GM19043 (cell line): Measurements from ENCODE around the gene MRPS27.

ENCODE experiments used
- ATAC-seq: cut with Tn5 transposase; IDR thresholded peaks from one replicate; pipeline ENCODE4 v1.9.1; 2021; ENCODE audit warnings: low read depth; ENCODE audit not compliant: unreplicated experiment

The MRPS27 gene

DNA sequence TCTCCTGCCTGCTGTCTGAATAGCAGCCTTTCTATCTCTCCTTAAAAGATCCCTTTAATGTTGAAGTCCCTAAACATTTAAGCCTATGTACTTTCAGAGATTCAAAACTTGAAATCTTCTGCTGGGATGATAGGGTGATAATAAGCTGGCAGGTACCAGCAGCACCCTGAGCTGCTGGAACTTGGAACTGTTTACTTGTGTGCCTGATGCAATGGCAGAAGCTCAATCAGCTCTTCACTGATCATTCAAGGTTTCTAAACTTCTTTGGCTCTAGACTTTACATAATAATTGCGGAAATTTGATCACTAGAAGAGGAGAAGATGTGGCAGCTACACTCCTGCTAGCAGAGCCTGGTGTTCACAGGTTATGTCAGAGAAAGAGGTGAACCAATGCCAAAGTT, 27.6 kb downstream of the MRPS27 start:
- ATAC-seq: no peak

DNA sequence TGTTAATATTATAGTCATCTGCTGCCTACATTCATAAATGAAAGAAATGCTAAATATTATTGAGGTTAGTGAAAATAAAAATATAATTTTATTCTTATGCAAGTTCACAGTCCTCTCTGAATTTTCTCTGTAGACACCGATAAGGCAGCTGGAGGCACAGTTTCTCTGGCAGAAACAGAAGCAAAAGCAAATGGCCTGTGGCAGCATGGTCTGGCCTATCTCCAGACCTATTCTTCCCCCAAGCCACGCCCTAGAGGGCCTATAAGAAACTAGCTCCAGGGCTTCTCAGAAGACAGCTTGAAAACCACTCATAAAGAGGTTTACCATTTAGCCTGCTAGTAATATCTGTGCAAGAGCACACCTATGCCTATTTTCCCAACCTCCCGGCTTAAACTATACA, 28.4 kb downstream of the MRPS27 start:
- ATAC-seq: no peak

DNA sequence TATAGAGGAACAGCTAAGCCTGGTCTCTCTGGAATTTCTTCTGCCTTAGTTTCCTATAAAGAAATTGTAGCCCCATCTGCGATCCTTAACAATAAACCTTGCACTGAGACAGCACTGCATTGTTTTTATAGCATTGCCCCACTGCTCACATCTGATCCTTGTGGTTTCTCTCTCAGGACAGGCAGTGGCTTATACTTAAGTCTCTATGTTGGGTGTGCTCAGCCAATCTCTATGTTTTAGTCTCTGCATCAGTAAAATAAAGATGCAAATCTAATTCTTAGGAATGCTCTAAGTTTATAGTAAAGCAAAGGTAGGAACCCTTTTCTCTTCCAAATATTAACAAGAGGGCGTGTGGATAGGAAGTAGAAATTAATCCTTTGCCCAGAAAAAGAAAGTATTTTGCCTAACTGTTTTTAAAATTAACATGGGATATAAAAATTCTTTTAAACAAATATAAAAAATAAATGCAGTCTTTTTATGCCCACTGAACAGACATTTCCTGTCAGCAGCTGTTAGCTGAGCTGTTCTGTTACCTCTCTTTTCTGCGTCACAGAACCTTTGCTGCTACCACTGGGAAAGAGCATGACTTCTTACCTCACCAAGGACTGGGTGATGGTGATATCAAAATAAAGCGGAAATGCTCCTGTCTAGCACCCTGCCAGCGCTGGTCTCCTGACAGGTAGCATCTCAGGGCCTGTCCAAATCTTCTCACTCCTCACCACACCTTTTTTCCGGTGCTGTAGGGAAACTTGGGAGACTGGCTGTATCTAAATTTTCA, 29.5 kb downstream of the MRPS27 start:
- ATAC-seq: no peak

DNA sequence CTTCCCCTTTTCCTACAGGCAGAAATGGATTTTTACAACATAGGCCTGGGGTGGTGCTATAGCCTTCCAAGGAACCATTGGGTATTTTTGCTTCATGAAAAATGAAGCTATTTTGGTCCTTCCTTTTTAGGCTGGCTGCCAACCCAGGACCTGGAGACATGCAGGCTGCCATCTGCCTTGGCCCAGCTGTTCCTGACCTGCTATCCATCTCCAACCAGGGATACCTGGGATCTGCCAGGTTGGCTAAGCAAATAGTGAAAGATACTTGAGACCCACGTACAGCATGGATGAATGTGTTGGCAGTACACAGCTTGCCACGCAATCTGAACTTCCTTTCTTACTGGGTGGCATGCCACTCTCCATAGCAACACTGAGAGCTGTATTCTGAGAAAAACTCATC, 31.1 kb downstream of the MRPS27 start:
- ATAC-seq: no peak

DNA sequence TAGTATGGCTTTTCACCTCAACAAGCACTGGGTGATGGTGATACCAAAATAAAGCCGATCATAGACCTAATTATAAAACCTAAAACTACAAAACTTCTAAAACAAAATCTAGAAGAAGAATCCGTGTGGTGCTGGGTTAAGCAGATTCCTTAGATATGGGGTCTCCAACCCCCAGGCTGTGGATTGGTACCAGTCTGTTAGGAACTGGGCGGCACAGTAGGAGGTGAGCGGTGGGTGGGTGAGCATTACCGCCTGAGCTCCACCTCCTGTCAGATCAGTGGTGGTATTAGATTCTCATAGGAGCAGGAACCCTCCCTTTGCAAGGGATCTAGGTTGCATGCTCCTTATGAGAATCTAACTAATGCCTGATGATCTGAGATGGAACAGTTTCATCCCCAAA, 33.2 kb downstream of the MRPS27 start:
- ATAC-seq: no peak

DNA sequence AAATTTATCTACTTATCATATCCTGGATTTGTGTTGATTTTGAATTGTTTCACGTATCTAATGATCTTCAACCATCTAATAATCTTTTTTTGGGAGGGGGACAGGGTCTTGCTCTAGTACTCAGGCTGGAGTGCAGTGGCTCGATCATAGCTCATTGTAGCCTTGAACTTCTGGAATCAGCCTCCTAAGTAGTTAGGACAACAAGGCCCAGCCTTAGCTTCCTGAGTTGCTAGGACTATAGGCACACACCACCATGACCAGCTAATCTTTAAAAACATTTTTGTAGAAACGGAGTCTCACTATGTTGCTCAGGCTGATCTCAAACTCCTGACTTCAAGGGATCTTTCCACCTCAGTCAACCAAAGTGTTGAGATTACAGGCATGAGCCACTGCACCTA, 34.6 kb downstream of the MRPS27 start:
- no peak for ATAC-seq

DNA sequence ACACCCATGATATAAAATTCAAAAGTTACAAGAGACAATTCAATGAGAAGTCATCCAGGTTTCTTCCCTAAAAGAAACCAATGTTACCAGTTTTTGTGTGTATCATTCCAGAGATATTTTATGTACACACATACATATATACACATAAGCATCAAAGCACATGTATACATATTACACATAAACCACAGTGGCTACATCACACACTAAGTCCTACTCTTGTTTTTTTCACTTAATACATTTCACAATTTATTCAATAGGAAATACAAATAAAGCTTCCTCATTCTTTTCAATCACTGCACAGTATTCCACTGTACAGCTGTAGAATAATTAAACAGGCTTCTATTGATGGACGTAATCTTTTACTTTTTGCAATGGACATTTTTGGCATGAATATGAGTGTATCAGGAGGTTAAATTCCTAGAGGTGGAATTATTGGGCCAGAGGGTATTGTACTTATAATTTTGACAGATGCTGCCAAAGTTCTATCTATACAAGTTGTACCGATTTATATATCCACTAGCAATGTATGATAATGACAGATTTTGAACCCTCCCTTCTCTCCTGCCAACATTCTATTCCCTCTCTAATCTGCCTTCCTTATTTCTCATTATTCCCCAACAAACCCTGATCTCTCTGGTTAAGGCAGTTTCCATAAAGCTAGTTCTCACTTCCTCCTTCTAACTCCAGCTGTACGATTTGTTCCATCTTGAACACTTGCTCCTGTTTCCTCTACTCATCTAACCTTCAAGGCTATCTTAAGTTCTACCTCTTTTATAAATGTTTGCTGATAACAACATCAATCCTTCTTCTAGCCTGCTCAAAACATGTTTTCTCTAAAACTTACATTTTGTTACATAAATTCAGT, 35.2 kb downstream of the MRPS27 start:
- no peak for ATAC-seq

DNA sequence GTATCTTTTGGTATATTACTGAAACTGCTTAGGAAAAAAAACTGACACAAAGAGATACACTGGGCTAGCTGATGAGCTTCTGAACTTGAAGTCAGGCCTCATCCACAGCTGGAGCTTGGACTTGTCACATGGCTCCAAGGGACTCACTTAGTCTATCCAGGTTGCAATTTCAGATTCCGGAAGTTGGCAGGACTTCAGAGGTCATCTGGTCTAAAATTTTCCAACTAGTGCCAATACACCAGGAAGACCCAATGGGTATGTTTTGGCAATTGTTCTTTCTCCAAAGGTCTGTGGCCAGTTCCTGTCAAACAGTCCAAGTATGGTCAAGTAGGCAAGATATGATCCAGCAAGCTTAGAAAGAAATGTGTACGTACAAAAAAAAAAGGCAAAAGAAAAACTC, 36.7 kb downstream of the MRPS27 start:
- no peak for ATAC-seq

DNA sequence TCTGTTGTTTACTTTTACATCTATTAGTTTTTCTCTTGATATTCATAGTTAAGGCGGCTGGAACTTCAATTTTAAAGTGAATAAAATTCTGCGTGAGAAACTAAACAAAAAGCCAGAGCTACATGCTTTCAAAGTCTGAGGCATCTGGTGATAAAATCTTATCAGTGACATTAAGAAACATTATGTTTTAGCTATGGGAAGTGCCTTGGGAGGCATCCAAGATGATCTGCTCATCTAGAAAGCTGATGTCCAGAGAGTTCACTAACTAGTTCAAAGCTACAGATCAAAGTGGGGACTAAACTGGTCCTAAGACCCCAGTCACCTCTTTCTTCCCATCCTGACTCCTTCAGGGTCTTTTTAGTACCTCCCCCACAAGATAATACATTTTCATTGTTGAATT, 37.2 kb downstream of the MRPS27 start:
- no peak for ATAC-seq

DNA sequence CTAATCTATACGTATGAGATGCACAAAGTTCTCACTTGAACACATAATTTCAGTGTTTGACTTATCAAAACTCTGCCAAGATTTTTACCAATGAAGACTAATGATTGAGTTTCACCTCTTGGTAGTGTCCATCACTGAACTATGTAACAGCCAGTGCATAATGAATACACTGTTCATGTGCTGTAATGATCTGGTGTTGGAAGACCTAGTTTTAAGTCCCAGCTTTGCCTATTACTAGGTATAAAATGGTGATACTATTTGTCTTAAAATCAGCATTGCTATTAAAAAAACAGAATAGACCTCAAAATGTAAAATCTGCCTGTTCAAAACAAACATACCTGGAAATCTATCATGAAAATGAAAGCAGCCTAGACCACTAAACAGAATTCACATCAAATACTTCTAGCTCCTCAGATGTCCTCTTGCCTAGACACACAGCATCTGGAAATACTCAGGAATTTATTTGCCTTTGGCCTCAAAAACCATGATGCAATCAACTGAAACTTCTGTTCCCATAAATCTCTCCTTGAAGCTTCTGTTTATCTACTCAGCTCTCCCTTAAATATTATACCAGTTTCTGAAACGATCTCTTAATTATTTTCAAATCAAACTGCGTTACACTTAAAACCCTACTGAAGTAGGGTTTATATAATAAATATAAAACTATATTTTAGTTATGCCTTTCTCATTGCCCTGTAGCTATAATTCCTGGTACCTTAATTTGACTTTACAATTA, 38.1 kb downstream of the MRPS27 start:
- ATAC-seq: no peak

DNA sequence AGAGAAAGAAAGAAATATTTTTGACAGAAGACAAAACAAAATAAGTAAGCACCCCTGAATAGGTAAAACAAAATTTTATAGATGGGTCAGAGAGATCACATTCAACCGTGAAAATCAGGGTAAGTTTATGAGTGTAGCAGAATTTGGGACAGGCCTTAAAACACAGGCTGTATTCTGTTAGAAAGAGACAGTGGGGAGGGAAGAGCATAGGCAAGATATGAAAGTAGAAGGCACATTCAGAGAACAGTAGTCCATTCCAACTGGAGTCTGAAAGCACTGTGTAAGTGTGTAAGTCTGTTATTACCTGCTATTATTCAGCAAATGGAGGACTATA, 38.6 kb downstream of the MRPS27 start:
- no peak for ATAC-seq

DNA sequence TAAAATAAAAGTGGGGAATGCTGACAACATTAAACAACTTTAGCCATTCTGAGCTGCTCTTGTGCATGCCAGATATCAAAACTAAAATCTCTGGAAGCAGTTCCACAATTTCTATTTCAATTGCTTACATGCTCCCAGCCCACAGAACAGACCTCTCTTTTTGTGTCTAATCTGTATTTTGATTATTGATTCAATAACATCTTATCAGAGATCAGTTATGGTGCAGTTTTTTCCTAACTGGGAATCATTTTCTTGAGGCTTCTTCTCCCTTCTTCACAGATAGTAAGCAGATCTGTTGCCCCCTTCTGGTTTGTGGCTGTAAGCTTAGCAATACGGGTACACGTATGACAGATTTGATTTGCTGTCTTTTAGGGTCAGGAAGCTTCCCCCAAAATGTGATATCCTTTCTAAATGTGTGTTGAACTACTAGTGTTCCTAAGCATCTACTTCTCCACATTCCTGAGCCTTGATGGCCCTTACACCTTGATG, 39.4 kb downstream of the MRPS27 start:
- ATAC-seq: no peak

DNA sequence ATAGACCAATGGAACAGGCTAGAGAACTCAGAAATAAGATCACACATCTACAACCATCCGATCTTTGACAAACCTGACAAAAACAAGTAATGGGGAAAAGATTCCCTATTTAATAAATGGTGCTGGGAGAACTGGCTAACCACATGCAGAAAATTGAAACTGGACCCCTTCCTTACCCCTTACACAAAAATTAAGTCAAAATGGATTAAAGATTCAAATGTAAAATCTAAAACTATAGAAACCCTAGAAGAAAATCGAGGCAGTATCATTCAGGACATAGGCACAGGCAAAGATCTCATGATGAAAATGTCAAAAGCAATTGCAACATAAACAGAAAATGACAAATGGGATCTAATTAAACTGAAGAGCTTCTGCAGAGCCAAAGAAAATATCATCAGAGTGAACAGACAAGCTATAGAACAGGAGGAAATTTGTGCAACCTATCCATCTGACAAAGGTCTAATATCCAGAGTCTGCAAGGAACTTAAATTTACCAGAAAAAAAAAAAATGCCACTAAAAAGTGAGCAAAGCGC, 43.8 kb downstream of the MRPS27 start:
- ATAC-seq: no peak

DNA sequence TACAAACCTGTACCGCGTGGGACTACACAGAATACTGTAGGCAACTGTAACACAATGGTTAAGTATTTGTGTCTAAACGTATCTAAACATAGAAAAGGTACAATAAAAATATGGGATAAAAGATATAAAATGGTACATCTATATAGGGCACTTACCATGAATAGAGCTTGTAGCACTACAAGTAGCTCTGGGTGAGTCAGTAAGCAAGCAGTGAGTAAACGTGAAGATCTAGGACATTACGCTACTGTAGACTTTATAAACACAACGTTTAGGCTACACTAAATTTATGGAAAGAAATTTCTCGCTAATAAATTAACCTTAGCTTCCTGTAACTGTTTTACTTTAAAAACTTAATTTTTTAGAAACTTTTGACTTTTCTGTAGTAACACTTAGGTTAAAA, 46.5 kb downstream of the MRPS27 start:
- no peak for ATAC-seq

DNA sequence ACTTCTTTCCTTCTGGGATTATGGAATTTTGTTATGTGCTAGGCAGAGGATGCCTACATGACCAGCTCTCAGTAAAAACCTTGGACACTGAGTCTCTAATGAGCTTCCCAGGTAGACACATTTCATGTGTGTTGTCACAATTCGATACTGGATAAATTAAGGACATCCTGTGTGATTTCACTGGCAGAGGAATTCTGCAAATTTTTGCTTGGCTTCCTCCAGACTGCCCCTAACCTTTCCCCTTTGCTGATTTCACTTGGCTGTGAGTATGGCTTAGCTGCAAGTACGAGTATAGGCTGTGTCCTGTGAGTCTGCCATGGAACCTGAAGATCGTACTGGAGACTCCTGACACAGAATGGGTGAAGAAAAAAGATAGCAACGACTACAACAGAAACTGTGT, 47.6 kb downstream of the MRPS27 start:
- no peak for ATAC-seq

DNA sequence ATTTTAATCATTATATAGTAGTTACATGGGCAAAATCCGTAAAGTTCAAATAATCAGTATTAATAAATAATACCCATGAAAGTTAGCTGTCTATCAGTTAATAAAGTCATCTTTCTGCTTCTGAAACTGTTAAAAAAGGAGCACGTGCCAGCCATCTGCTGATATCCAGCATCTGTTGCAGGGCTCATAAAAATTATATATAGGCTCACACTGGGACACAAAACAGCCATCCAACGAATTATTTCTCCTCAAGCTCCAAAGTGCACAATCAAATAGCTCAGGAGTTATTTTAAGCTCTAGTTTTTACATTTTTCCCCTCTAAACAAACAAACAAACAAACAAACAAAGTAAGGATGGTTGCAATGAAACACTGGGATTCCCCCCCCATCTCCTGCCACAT, 48.3 kb downstream of the MRPS27 start:
- ATAC-seq: no peak

DNA sequence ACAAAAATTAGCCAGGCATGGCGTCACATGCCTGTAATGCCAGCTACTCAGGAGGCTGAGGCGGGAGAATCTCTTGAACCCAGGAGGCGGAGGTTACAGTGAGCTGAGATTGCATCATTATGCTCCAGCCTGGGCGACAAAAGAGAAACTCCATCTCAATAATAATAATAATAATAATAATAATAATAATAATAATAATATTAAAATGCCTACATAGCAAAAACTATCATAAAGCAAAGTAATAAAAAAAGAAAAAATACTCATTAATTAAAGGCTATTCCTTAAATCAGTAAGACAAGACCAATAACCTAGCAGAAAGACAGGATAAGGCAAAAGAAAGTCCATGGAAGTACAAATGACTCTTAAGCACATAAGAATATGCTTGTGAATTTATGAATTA, 50.0 kb downstream of the MRPS27 start:
- ATAC-seq: no peak

DNA sequence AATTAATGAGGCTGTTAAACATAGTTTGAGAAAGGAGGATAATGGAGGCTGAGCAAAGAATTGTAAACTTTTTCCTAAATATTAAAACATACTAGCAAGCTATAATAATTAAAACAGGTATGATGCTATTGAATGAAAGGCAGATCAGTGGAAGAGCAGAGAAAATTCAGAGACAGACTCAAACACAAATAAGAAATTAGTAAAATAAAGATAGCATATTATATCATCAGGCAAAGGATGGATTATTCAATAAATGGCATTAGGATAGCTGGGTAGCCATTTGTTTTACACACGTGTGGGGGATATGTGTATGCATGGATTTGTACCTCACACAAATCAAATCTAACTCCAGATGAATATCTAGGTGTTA, 50.6 kb downstream of the MRPS27 start:
- no peak for ATAC-seq

DNA sequence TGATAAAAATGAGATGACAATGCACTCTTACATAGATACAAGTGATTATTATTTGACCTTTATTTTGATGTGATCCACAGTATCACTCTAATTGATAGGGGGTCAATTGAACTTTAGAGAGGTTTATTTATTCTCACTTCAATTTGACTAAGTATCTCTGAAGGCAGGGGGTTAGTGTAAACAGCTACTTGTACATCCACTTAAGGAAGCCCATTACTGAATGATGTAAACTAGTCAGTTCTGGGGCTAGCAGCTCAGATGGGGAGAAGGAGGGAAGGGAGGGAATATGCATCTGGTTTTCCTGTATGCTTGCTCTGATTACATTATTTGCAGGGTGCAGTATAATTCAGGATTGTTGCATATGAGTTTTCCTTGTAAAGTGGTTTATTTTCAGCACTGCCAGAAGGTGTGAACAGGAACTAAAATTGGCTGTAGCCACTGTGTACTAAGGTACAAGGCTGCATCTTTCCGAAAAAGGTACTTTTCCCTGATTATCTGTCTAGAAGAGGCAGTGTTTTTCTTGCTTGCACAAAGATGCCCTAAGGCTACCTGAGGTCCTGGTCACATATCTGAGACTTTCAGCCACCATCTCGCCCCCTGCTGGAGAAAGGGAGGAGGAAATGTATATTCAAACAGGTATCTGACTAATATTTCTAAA, 51.2 kb downstream of the MRPS27 start:
- ATAC-seq: no peak

DNA sequence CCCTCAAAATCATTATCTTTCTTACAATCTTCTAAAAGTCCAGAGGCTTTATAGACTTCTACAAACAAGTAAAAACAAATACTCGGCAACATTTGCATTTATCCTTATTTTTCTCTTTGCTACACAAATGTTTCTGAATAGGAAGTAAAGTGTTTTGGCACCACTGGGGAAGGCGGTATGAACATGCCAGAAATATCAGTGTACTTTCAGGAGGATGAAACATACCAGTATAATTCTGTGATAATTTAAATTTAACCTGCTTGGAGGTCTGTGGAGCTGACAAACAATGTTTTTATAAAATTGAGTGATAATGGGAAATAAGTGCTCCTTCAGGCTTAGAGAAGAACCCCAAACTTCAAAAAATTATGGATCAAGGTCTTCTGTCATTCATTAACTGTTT, 51.8 kb downstream of the MRPS27 start:
- no peak for ATAC-seq

DNA sequence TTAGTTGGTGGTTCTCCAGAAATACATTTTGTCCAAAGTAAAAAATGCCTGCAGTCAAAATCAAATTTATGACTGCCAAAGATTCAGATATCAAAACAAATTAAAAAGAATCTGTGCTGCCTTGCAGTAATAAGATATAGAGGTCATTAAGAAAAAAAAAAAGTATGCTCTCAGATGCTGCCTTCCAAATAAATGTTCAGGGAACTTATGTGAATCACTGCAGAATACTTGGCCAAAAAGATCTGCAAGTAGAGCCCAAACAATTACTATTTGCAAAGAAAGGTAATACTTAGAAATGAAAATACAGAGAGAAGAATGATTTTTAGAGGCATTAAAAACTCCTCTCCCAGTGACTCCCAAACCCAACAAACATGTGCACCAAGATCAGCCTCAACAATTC, 52.4 kb downstream of the MRPS27 start:
- ATAC-seq: no peak
